ENCODE results near the gene CHD6. TPM values are rescaled to one million over a fixed set of nuclear protein-coding genes. Genes with fewer than 3 reads are reported as not detected.

CHD6 gene
- total and polyA plus RNA-seq, 2 of the 13 experiments (the other 11 are each of a cell fraction or from before 2014, with no cell fraction given) = 14.4 to 52.0 TPM

GRCh38 chr20:41615676-41616075 is 2.5 kb downstream of the CHD6 start:
- 92% methylated on average over 3 of the region's 3 CpGs for WGBS (ENCODE audit: low lambda C conversion rate)
- Histone ChIP-seq H2AFZ (ENCODE audit: low read length) (no peak overlapping the region), H3K4me1 (ENCODE audit: insufficient read depth, low read length) (peaks cover 47% of the 10 kb centered on the region), H3K4me2 (ENCODE audit: low read depth, low read length) (peak overlapping the region; percentile 85), H3K4me3 (replicated peaks in 1 of 3; ENCODE audit: insufficient read depth in 1 of 3, low read depth in 2 of 3, low read length in 3 of 3) (no peak overlapping the region; a peak in 1 of 6 replicates), H3K27me3 (ENCODE audit: control insufficient read depth in 1 of 2, insufficient read depth in 2 of 2, low read length in 2 of 2) (no peaks in the 10 kb centered on the region), H3K79me2 (ENCODE audit: insufficient read depth, low read length) (peaks cover 70% of the 10 kb centered on the region), H3K27ac (ENCODE audit: extremely low read length, insufficient read depth, low read length) (no peak overlapping the region), H3K9me3 (ENCODE audit: low read length) (no peaks in the 10 kb centered on the region), H4K20me1 (ENCODE audit: insufficient read depth, low read length) (peaks cover 62% of the 10 kb centered on the region), H3K36me3 (replicated peaks in 1 of 2; ENCODE audit: control insufficient read depth in 1 of 2, insufficient read depth in 2 of 2, low read length in 2 of 2) (peaks cover 1 to 3% of the 10 kb centered on the region in 2 experiments; a peak in 2 of 5 replicates), H3K9ac (ENCODE audit: insufficient read depth, low read depth, low read length) (no peak overlapping the region)
- intact Hi-C loops (cut with micrococcal nuclease; ENCODE audit: unreplicated experiment) (loop anchor here (1.0 to 5.0 kb wide), 3 partner anchors 38 to 148 kb away; no protein-coding TSS in a partner anchor), in situ Hi-C loops (cut with HindIII; ENCODE audit: extremely low pct_ligation_motif_present, low pct_unique_long_range_greater_than_20kb) (no loop called here)
- ATAC-seq (no peak), FAIRE-seq (no peak), DNase-seq (ENCODE audit: low spot score) (no peak)
- ChIA-PET CTCF (ENCODE audit: low intra/inter-chr PET ratio, low total read pairs) (no interaction called here), POLR2A (interaction anchor here (1.1 kb wide), 1 partner anchor 77 kb away, joined by 3 read pairs; no protein-coding TSS in a partner anchor)
- no TSS peak for BruUV-seq (replicated peaks)
- no peak for TF ChIP-seq SNAPC5 (CRISPR knock-in tag; IDR thresholded peaks at IDR 0.05; ENCODE audit: borderline replicate concordance)
- 0 out of 2 replicates have a peak, but pooled peaks have one; percentile 22 for TF ChIP-seq STAT6 (CRISPR knock-in tag; IDR thresholded peaks at IDR 0.05; ENCODE audit: borderline replicate concordance)
- 0 out of 2 replicates have a peak, but pooled peaks have one; percentile 4 for TF ChIP-seq ZNF614 (CRISPR knock-in tag; IDR thresholded peaks at IDR 0.05; ENCODE audit: borderline replicate concordance)

- ChIA-PET POLR2A (interaction anchor here (1.1 kb wide), 1 partner anchor 78 kb away, joined by 3 read pairs; no protein-coding TSS in a partner anchor), CTCF (ENCODE audit: low intra/inter-chr PET ratio, low total read pairs) (no interaction called here)
- H3K79me2 ChIP-seq (ENCODE audit: insufficient read depth, low read length) = peaks cover 73% of the 10 kb centered on the region
- no peak for ATAC-seq
- no peaks in the 10 kb centered on the region for H3K27me3 ChIP-seq (ENCODE audit: control insufficient read depth in 1 of 2, insufficient read depth in 2 of 2, low read length in 2 of 2)
- H3K4me2 ChIP-seq (ENCODE audit: low read depth, low read length) = peak overlapping the region; percentile 85
- H4K20me1 ChIP-seq (ENCODE audit: insufficient read depth, low read length) = peaks cover 64% of the 10 kb centered on the region
- peak overlapping the region; percentile 2 for H3K27ac ChIP-seq (ENCODE audit: extremely low read length, insufficient read depth, low read length)
- BruUV-seq (replicated peaks) = no TSS peak
- no peaks in the 10 kb centered on the region for H3K9me3 ChIP-seq (ENCODE audit: low read length)
- no peak overlapping the region for H2AFZ ChIP-seq (ENCODE audit: low read length)
- intact Hi-C loops (cut with micrococcal nuclease; ENCODE audit: unreplicated experiment) = loop anchor here (5.0 kb wide), 2 partner anchors 38 to 148 kb away; no protein-coding TSS in a partner anchor
- in situ Hi-C loops (cut with HindIII; ENCODE audit: extremely low pct_ligation_motif_present, low pct_unique_long_range_greater_than_20kb) = no loop called here
- H3K4me1 ChIP-seq (ENCODE audit: insufficient read depth, low read length) = peaks cover 47% of the 10 kb centered on the region
- H3K36me3 ChIP-seq (replicated peaks in 1 of 2; ENCODE audit: control insufficient read depth in 1 of 2, insufficient read depth in 2 of 2, low read length in 2 of 2) = peaks cover 1 to 3% of the 10 kb centered on the region in 2 experiments; a peak in 2 of 5 replicates
- no peak overlapping the region for H3K4me3 ChIP-seq (replicated peaks in 1 of 3; ENCODE audit: insufficient read depth in 1 of 3, low read depth in 2 of 3, low read length in 3 of 3)
- FAIRE-seq = no peak
- peak; percentile 56 for DNase-seq (ENCODE audit: low spot score)
- no peak overlapping the region for H3K9ac ChIP-seq (ENCODE audit: insufficient read depth, low read depth, low read length)
- 32% methylated on average over 1 of the region's 1 CpG for WGBS (ENCODE audit: low lambda C conversion rate)
- TF ChIP-seq HNF1A (IDR thresholded peaks at IDR 0.05; ENCODE audit: low read depth) = no peak
- no peak for TF ChIP-seq HNF1A (CRISPR knock-in tag; IDR thresholded peaks at IDR 0.05; ENCODE audit: borderline replicate concordance)
- peak; percentile 95 for TF ChIP-seq ZNF3 (CRISPR knock-in tag; IDR thresholded peaks at IDR 0.05)
- peak; percentile 40; the same call in 1 of the 2 replicates for TF ChIP-seq ZMYM4 (CRISPR knock-in tag; IDR thresholded peaks at IDR 0.05)
- TF ChIP-seq THAP8 (CRISPR knock-in tag; IDR thresholded peaks at IDR 0.05; ENCODE audit: borderline replicate concordance) = no peak
- no peak for TF ChIP-seq MBNL3 (CRISPR knock-in tag; conservative IDR thresholded peaks at IDR 0.05)
- no peak for TF ChIP-seq NPAS2 (CRISPR knock-in tag; IDR thresholded peaks at IDR 0.05; ENCODE audit: borderline replicate concordance)
These were observed 3.1 kb downstream of the CHD6 start for GRCh38 chr20:41615110-41615509.

Data from HepG2 (cell line).